HG03025 (cell line): ENCODE measurements around the gene AMZ2.
"Not testable (repeated sequence)": the region's sequence is repeated elsewhere in the genome, so short reads cannot be mapped to it uniquely, and the experiment has no call there.

Experiments used
- ATAC-seq: cut with Tn5 transposase; IDR thresholded peaks from one replicate; pipeline ENCODE4 v1.9.1; 2021; ENCODE audit warnings: mild to moderate bottlenecking, moderate library complexity; ENCODE audit not compliant: unreplicated experiment, low FRiP score

AMZ2 gene

GRCh38 chr17:68247445-68248198 is at the start of gene AMZ2:
Gene AMZ2, plus strand, starts transcription at chr17:68248043. Its CDS starts 2,145 bp downstream, at chr17:68250188.
- ATAC-seq = peak; percentile 89

- ATAC-seq = no peak
Measured at GRCh38 chr17:68198931-68199836, 48.7 kb upstream of the AMZ2 start.

- ATAC-seq = no peak
Measured at GRCh38 chr17:68199837-68200688, 47.8 kb upstream of the AMZ2 start.

- no peak for ATAC-seq
Measured at GRCh38 chr17:68200689-68201417, 47.0 kb upstream of the AMZ2 start.

GRCh38 chr17:68201418-68201771 is 46.4 kb upstream of the AMZ2 start:
- ATAC-seq = not testable (repeated sequence)

GRCh38 chr17:68202321-68202720 is 45.5 kb upstream of the AMZ2 start:
- not testable (repeated sequence) for ATAC-seq

- ATAC-seq = no peak
Measured at GRCh38 chr17:68204736-68205135, 43.1 kb upstream of the AMZ2 start.

GRCh38 chr17:68205251-68205807 is 42.5 kb upstream of the AMZ2 start:
- ATAC-seq = peak; percentile 88

- peak; percentile 3 for ATAC-seq
Measured at GRCh38 chr17:68205808-68206720, 41.8 kb upstream of the AMZ2 start.

- ATAC-seq = no peak
Measured at GRCh38 chr17:68207651-68208253, 40.1 kb upstream of the AMZ2 start.

- not testable (repeated sequence) for ATAC-seq
Measured at GRCh38 chr17:68208651-68209050, 39.2 kb upstream of the AMZ2 start.

GRCh38 chr17:68209191-68209900 is 38.5 kb upstream of the AMZ2 start:
- ATAC-seq = not testable (repeated sequence)

GRCh38 chr17:68210570-68211315 is 37.1 kb upstream of the AMZ2 start:
- ATAC-seq = no peak

- not testable (repeated sequence) for ATAC-seq
Measured at GRCh38 chr17:68213428-68214411, 34.1 kb upstream of the AMZ2 start.

GRCh38 chr17:68215453-68215852 is 32.4 kb upstream of the AMZ2 start:
- not testable (repeated sequence) for ATAC-seq

- ATAC-seq = not testable (repeated sequence)
Measured at GRCh38 chr17:68219429-68219828, 28.4 kb upstream of the AMZ2 start.
